Parathyroid adenoma (tissue), 2 donors: ENCODE results near the gene RSPH1.

Experiments
- H2AFZ ChIP-seq: fragments of 300-600 bp; sonication (generic); one replicate; pipeline ENCODE4 v1.7.0; 2017; ENCODE audit warnings: antibody characterized with exemption, mild to moderate bottlenecking
- H3K27ac ChIP-seq: fragments of 300-600 bp; sonication (generic); one replicate; pipeline ENCODE4 v1.7.0; 2017
- H3K27me3 ChIP-seq: fragments of 300-600 bp; sonication (generic); one replicate; pipeline ENCODE4 v1.7.0; 2017; ENCODE audit warnings: low read length; ENCODE audit not compliant: control insufficient read depth, insufficient read depth
- H3K36me3 ChIP-seq: fragments of 300-600 bp; sonication (generic); one replicate; pipeline ENCODE4 v1.7.0; 2017; ENCODE audit warnings: low read length; ENCODE audit not compliant: control insufficient read depth, insufficient read depth
- H3K4me1 ChIP-seq: fragments of 300-600 bp; sonication (generic); one replicate; pipeline ENCODE4 v1.7.0; 2017; ENCODE audit warnings: control low read depth
- H3K4me2 ChIP-seq: fragments of 300-600 bp; sonication (generic); one replicate; pipeline ENCODE4 v1.7.0; 2017; ENCODE audit warnings: low read length
- H3K4me3 ChIP-seq: fragments of 300-600 bp; sonication (generic); one replicate; pipeline ENCODE4 v1.7.0; 2017; ENCODE audit warnings: low read depth, low read length
- H3K79me2 ChIP-seq: fragments of 300-600 bp; sonication (generic); one replicate; pipeline ENCODE4 v1.7.0; 2017; ENCODE audit warnings: control low read depth
- H3K9ac ChIP-seq: fragments of 300-600 bp; sonication (generic); one replicate; pipeline ENCODE4 v1.7.0; 2017; ENCODE audit warnings: mild to moderate bottlenecking
- H3K9me3 ChIP-seq: fragments of 300-600 bp; sonication (generic); one replicate; pipeline ENCODE4 v1.7.0; 2017; ENCODE audit warnings: low read length; ENCODE audit not compliant: control insufficient read depth
- TF ChIP-seq, protein P1 (sequence below): fragments of 300-600 bp; sonication (generic); IDR thresholded peaks from one replicate; pipeline ENCODE4 v1.7.0; 2017; ENCODE audit warnings: antibody characterized with exemption, mild to moderate bottlenecking
- donor health status: primary hyperparathyroidism.

The RSPH1 gene

DNA sequence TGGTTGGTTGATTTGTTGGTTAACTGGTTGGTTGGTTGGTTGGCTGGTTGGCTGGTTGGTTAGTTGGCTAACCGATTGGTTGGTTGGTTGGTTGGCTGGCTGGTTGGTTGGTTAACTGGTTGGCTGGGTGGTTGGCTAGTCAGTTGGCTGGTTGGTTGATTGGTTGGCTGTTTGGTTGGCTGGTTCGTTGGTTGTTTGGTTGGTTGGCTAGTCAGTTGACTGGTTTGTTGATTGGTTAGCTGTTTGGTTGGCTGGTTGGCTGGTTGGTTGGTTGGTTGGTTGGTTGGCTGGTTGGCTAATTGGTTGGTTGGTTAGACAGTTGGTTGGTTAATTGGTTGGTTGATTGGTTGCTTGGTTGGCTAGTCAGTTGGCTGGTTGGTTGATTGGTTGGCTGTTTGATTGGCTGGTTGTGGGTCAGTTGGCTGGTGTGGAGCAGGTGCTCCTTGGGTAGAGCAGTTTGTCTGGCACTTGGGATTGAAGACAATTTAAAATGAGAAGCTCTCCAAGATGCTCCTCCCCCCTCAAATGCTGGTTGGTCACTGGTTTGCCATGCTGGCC, 6.9 kb downstream of the RSPH1 start:
- Histone ChIP-seq H3K4me2 (no peak overlapping the region), H3K79me2 (no peaks in the 10 kb centered on the region), H2AFZ (no peak overlapping the region), H3K27ac (no peak overlapping the region), H3K9ac (no peak overlapping the region), H3K4me1 (peaks cover 3% of the 10 kb centered on the region), H3K9me3 (no peaks in the 10 kb centered on the region), H3K27me3 (no peaks in the 10 kb centered on the region), H3K4me3 (no peak overlapping the region), H3K36me3 (no peaks in the 10 kb centered on the region)
- TF ChIP-seq, protein P1, sequence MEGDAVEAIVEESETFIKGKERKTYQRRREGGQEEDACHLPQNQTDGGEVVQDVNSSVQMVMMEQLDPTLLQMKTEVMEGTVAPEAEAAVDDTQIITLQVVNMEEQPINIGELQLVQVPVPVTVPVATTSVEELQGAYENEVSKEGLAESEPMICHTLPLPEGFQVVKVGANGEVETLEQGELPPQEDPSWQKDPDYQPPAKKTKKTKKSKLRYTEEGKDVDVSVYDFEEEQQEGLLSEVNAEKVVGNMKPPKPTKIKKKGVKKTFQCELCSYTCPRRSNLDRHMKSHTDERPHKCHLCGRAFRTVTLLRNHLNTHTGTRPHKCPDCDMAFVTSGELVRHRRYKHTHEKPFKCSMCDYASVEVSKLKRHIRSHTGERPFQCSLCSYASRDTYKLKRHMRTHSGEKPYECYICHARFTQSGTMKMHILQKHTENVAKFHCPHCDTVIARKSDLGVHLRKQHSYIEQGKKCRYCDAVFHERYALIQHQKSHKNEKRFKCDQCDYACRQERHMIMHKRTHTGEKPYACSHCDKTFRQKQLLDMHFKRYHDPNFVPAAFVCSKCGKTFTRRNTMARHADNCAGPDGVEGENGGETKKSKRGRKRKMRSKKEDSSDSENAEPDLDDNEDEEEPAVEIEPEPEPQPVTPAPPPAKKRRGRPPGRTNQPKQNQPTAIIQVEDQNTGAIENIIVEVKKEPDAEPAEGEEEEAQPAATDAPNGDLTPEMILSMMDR, result no peak

DNA sequence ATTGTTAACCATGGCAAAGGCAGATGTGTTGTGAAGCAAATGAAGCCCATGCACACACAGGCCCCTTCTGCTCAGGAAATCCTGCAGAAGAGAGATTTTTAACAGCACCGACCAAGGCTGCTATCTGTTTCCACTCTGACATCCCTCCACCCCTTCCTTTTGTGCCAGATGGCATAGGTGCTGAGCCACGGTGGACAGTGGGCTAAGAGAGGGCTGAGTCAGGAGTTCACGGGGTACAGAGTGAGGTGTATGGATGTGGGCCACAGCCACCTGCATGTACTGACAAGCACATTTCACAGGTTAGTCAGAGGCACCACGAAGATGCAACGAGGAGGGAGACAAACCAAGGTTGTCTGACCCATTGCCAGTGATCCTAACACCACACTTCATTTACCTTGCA, 9.5 kb downstream of the RSPH1 start:
- Histone ChIP-seq H3K79me2 (no peaks in the 10 kb centered on the region), H3K36me3 (no peaks in the 10 kb centered on the region), H3K9me3 (no peaks in the 10 kb centered on the region), H3K27me3 (no peaks in the 10 kb centered on the region), H3K9ac (no peak overlapping the region), H3K4me2 (no peak overlapping the region), H3K4me3 (no peak overlapping the region), H3K4me1 (peaks cover 3% of the 10 kb centered on the region), H3K27ac (no peak overlapping the region), H2AFZ (no peak overlapping the region)
- TF ChIP-seq, protein P1, result no peak

DNA sequence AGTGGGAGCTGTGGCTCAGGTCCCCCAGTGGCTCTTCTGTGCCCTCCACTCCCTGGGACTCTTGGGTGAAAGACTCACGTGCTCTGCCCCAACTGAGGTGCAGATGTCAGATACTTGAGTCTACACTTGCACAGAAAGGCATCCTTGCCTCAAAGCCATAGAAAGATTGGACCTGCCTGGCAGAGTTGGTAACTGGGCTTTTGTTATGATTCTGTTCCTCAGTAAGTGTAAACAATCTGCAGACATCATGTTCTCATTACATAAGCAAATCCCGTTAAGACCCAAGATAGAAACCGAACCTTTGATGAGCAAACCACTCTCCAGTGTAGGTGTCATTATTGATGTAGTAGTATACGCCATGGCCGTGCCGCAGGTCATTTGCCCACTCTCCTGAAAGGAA, 10.0 kb downstream of the RSPH1 start:
- H3K4me3 ChIP-seq, result no peak overlapping the region
- TF ChIP-seq, protein P1, result no peak
- H3K36me3 ChIP-seq, result no peaks in the 10 kb centered on the region

DNA sequence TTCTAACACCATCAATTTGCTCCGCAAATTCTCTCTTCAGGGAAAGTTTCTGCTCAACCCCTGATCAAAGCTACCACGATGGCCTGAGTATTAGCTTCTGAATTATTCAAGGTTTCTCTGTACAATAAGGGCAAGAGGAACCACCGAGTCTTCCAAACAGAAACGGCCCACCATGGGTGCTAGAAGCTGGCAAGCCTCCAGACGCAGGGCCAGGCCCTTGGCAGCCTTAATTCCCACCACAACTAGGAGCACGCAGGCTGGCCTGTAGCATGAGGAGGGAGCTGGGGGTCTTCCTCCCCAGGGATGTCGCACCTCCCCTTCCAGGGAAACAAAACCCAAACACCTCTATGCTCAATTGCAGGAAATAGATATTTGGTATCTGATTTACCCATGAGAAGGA, 11.1 kb downstream of the RSPH1 start:
- no peak overlapping the region for H2AFZ ChIP-seq
- peaks cover 3% of the 10 kb centered on the region for H3K4me1 ChIP-seq
- TF ChIP-seq, protein P1, result no peak
- no peak overlapping the region for H3K4me3 ChIP-seq
- H3K79me2 ChIP-seq, result no peaks in the 10 kb centered on the region
- no peak overlapping the region for H3K27ac ChIP-seq
- H3K9ac ChIP-seq, result no peak overlapping the region
- H3K4me2 ChIP-seq, result no peak overlapping the region
- no peaks in the 10 kb centered on the region for H3K27me3 ChIP-seq
- H3K9me3 ChIP-seq, result no peaks in the 10 kb centered on the region
- no peaks in the 10 kb centered on the region for H3K36me3 ChIP-seq

More for the DNA sequence above, 10.0 kb downstream of the RSPH1 start:
- peaks cover 3% of the 10 kb centered on the region for H3K4me1 ChIP-seq
- no peaks in the 10 kb centered on the region for H3K27me3 ChIP-seq
- no peak overlapping the region for H2AFZ ChIP-seq
- H3K9ac ChIP-seq, result no peak overlapping the region
- no peaks in the 10 kb centered on the region for H3K79me2 ChIP-seq
- H3K4me2 ChIP-seq, result no peak overlapping the region
- H3K27ac ChIP-seq, result no peak overlapping the region
- no peaks in the 10 kb centered on the region for H3K9me3 ChIP-seq

DNA sequence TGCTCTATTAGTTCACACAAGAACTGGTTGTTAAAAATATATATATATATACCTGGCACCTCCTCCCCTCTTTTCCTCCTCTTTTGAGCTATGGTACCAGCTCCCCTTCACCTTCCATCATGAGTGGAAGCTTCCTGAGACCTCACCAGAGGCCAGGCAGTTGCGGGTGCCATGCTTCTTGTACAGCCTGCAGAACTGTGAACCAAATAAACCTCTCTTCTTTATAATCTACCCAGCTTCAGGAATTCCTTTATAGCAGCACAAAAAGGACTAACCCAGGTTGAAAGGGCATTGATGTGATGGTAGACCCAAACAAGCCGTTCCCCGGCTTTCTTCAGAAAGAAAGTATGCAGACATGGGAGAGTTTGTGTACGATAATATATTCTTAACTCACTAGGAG, 14.9 kb downstream of the RSPH1 start:
- H2AFZ ChIP-seq, result no peak overlapping the region
- H3K9ac ChIP-seq, result no peak overlapping the region
- TF ChIP-seq, protein P1, result no peak
- no peak overlapping the region for H3K4me3 ChIP-seq
- no peaks in the 10 kb centered on the region for H3K9me3 ChIP-seq
- no peaks in the 10 kb centered on the region for H3K27me3 ChIP-seq
- H3K4me1 ChIP-seq, result no peaks in the 10 kb centered on the region
- H3K4me2 ChIP-seq, result no peak overlapping the region
- no peaks in the 10 kb centered on the region for H3K79me2 ChIP-seq
- H3K36me3 ChIP-seq, result no peaks in the 10 kb centered on the region
- no peak overlapping the region for H3K27ac ChIP-seq
